GM13976 (cell line): ENCODE data around the gene ELAC2.

Experiments used
- DNase-seq: peaks from one replicate; pipeline ENCODE4 v3.0.0; 2012; ENCODE audit warnings: low spot score
- CTCF ChIP-seq: IDR thresholded peaks from 2 replicates; pipeline ENCODE4 v1.5.1; 2012; ENCODE audit warnings: borderline replicate concordance, mild to moderate bottlenecking; ENCODE audit not compliant: insufficient read depth; ENCODE audit errors: extremely low read depth, missing control alignments, control extremely low read depth
- in situ Hi-C: fragments of 300-500 bp; cut with MboI; formaldehyde crosslinking; loops from one replicate; pipeline ENCODE4 v1.12.0; 2022; ENCODE audit warnings: low sequenced_read_pairs, mixed read lengths, inconsistent platforms; ENCODE audit not compliant: unreplicated experiment

The ELAC2 gene

GRCh38 chr17:12995896-12996295 lies 21.9 kb downstream of the ELAC2 start:
- no peak for DNase-seq
- in situ Hi-C loops, result no loop called here
- no peak for TF ChIP-seq CTCF

- in situ Hi-C loops, result no loop called here
- no peak for DNase-seq
Observed at GRCh38 chr17:12995106-12995895, 22.5 kb downstream of the ELAC2 start.

GRCh38 chr17:12994341-12995074 lies 23.3 kb downstream of the ELAC2 start:
- TF ChIP-seq CTCF, result no peak
- no peak for DNase-seq
- in situ Hi-C loops, result no loop called here

More at GRCh38 chr17:12995106-12995895, 22.5 kb downstream of the ELAC2 start:
- TF ChIP-seq CTCF, result no peak

GRCh38 chr17:12993631-12994030 lies 24.2 kb downstream of the ELAC2 start:
- in situ Hi-C loops, result no loop called here
- no peak for TF ChIP-seq CTCF
- DNase-seq, result no peak

- DNase-seq, result no peak
Observed at GRCh38 chr17:12992676-12993075, 25.2 kb downstream of the ELAC2 start.

GRCh38 chr17:12990926-12991325 lies 26.9 kb downstream of the ELAC2 start:
- no peak for TF ChIP-seq CTCF
- no peak for DNase-seq
- in situ Hi-C loops, result no loop called here

More at GRCh38 chr17:12992676-12993075, 25.2 kb downstream of the ELAC2 start:
- TF ChIP-seq CTCF, result no peak
- in situ Hi-C loops, result no loop called here
